Stimulated activated memory B cell treated with anti-CD40 and anti-IgM and Interleukin-4, amounts not matched to agents 10 μg/mL and 1 μg/mL and 100 μg/mL, for 72 hours (primary cell): Measurements from ENCODE around the gene FAM110A.
"Not testable (repeated sequence)": the region's sequence is repeated elsewhere in the genome, so short reads cannot be mapped to it uniquely, and the experiment has no call there.

Experiments
- ATAC-seq: fragments of 150-1000 bp; cut with Tn5 transposase; 2 replicates; pipeline ENCODE4 v1.10.0; 2021
- H3K27ac Mint-ChIP-seq: one replicate; pipeline ENCODE4 v1.8.0; 2022; ENCODE audit warnings: mild to moderate bottlenecking, mixed read lengths
- H3K27me3 Mint-ChIP-seq: one replicate; pipeline ENCODE4 v1.8.0; 2022; ENCODE audit warnings: mixed read lengths
- H3K36me3 Mint-ChIP-seq: one replicate; pipeline ENCODE4 v1.8.0; 2022; ENCODE audit warnings: mixed read lengths
- H3K4me1 Mint-ChIP-seq: one replicate; pipeline ENCODE4 v1.8.0; 2022; ENCODE audit warnings: mixed read lengths
- H3K4me3 Mint-ChIP-seq: one replicate; pipeline ENCODE4 v1.8.0; 2022; ENCODE audit warnings: mild to moderate bottlenecking, moderate library complexity, mixed read lengths
- H3K9me3 Mint-ChIP-seq: one replicate; pipeline ENCODE4 v1.8.0; 2022; ENCODE audit warnings: mixed read lengths

The FAM110A gene

GRCh38 chr20:889106-889505, 55.6 kb downstream of the FAM110A start:
- H3K36me3 Mint-ChIP-seq: no peaks in the 10 kb centered on the region
- peaks cover 57% of the 10 kb centered on the region for H3K27me3 Mint-ChIP-seq
- ATAC-seq: no peak
- H3K9me3 Mint-ChIP-seq: peaks cover 3% of the 10 kb centered on the region
- no peak overlapping the region for H3K4me3 Mint-ChIP-seq
- peaks cover 45% of the 10 kb centered on the region for H3K4me1 Mint-ChIP-seq
- no peak overlapping the region for H3K27ac Mint-ChIP-seq

GRCh38 chr20:889932-890463, 56.5 kb downstream of the FAM110A start:
- Mint-ChIP-seq H3K4me3 (no peak overlapping the region), H3K27ac (no peak overlapping the region), H3K27me3 (peaks cover 49% of the 10 kb centered on the region), H3K36me3 (no peaks in the 10 kb centered on the region), H3K4me1 (peaks cover 44% of the 10 kb centered on the region), H3K9me3 (peaks cover 3% of the 10 kb centered on the region)
- ATAC-seq: no peak

GRCh38 chr20:890666-891057, 57.1 kb downstream of the FAM110A start:
- no peaks in the 10 kb centered on the region for H3K36me3 Mint-ChIP-seq
- ATAC-seq: no peak
- H3K4me1 Mint-ChIP-seq: peaks cover 37% of the 10 kb centered on the region
- peaks cover 3% of the 10 kb centered on the region for H3K9me3 Mint-ChIP-seq
- H3K27ac Mint-ChIP-seq: no peak overlapping the region
- H3K4me3 Mint-ChIP-seq: no peak overlapping the region
- H3K27me3 Mint-ChIP-seq: peaks cover 42% of the 10 kb centered on the region

- Mint-ChIP-seq H3K9me3 (peaks cover 3% of the 10 kb centered on the region), H3K36me3 (no peaks in the 10 kb centered on the region), H3K4me3 (no peak overlapping the region), H3K4me1 (peaks cover 35% of the 10 kb centered on the region), H3K27ac (no peak overlapping the region), H3K27me3 (peaks cover 42% of the 10 kb centered on the region)
- no peak for ATAC-seq
These were observed 57.7 kb downstream of the FAM110A start for GRCh38 chr20:891058-891705.

- peak overlapping the region; percentile 25 for H3K27ac Mint-ChIP-seq
- no peak overlapping the region for H3K4me3 Mint-ChIP-seq
- peak; percentile 80 for ATAC-seq
- H3K9me3 Mint-ChIP-seq: peaks cover 3% of the 10 kb centered on the region
- H3K4me1 Mint-ChIP-seq: peaks cover 35% of the 10 kb centered on the region
- H3K36me3 Mint-ChIP-seq: no peaks in the 10 kb centered on the region
- H3K27me3 Mint-ChIP-seq: peaks cover 47% of the 10 kb centered on the region
These were observed 58.2 kb downstream of the FAM110A start for GRCh38 chr20:891706-892080.

GRCh38 chr20:892371-892770, 58.9 kb downstream of the FAM110A start:
- Mint-ChIP-seq H3K27ac (peak overlapping the region; percentile 25), H3K4me1 (peaks cover 35% of the 10 kb centered on the region), H3K27me3 (peaks cover 54% of the 10 kb centered on the region)
- not testable (repeated sequence) for H3K36me3 Mint-ChIP-seq, H3K9me3 Mint-ChIP-seq, H3K4me3 Mint-ChIP-seq
- peak; percentile 43 for ATAC-seq
